ENCODE data around the gene PVALEF.

PVALEF gene

GRCh38 chr17:81186203-81186602, 20.9 kb downstream of the PVALEF start:
- Histone ChIP-seq H2BK5ac (ENCODE audit: low read depth, low read length, poor library complexity, severe bottlenecking) (no peak overlapping the region), H3K4ac (ENCODE audit: low read depth in 1 of 2, low read length in 2 of 2) (no peak overlapping the region), H4K8ac (ENCODE audit: low read length) (no peak overlapping the region), H3K4me2 (ENCODE audit: low read length, poor library complexity, severe bottlenecking) (no peak overlapping the region), H3K4me1 (ENCODE audit: control insufficient read depth, insufficient read depth, low read depth, low read length) (peaks cover 12% of the 10 kb centered on the region), H2AK5ac (ENCODE audit: low read length, severe bottlenecking) (no peak overlapping the region), H3K18ac (ENCODE audit: low read depth in 1 of 2, low read length in 2 of 2) (no peak overlapping the region), H2BK15ac (ENCODE audit: low read depth, poor library complexity, severe bottlenecking) (no peak overlapping the region), H4K91ac (ENCODE audit: low read length) (no peak overlapping the region), H2BK12ac (ENCODE audit: low read length in 2 of 2) (no peak overlapping the region), H3K27me3 (ENCODE audit: control insufficient read depth in 1 of 2, insufficient read depth in 1 of 2, low read length in 2 of 2) (peaks cover 23 to 33% of the 10 kb centered on the region in 2 experiments), H3K4me3 (ENCODE audit: insufficient read depth in 1 of 2, low read depth in 1 of 2, low read length in 2 of 2) (no peak overlapping the region), H2AFZ (ENCODE audit: low read depth, low read length) (no peak overlapping the region), H3K36me3 (ENCODE audit: control insufficient read depth in 1 of 2, insufficient read depth in 2 of 2, low read depth in 1 of 2, low read length in 2 of 2) (peaks cover 0 to 30% of the 10 kb centered on the region in 2 experiments), H3K27ac (ENCODE audit: low read length, poor library complexity, severe bottlenecking) (no peak overlapping the region), H3K79me1 (replicated peaks; ENCODE audit: low read length, poor library complexity, severe bottlenecking) (no peaks in the 10 kb centered on the region), H3K14ac (ENCODE audit: low read length in 2 of 2) (no peak overlapping the region), H3K9me3 (ENCODE audit: control insufficient read depth, low read length) (no peaks in the 10 kb centered on the region), H3K9ac (ENCODE audit: low read length) (no peak overlapping the region), H2BK120ac (ENCODE audit: low read depth, low read length) (no peak overlapping the region), H3K23ac (ENCODE audit: low read length in 2 of 2) (no peak overlapping the region)
- DNase-seq, result no peak
- 78% methylated on average over 6 of the region's 7 CpGs for WGBS

DNA sequence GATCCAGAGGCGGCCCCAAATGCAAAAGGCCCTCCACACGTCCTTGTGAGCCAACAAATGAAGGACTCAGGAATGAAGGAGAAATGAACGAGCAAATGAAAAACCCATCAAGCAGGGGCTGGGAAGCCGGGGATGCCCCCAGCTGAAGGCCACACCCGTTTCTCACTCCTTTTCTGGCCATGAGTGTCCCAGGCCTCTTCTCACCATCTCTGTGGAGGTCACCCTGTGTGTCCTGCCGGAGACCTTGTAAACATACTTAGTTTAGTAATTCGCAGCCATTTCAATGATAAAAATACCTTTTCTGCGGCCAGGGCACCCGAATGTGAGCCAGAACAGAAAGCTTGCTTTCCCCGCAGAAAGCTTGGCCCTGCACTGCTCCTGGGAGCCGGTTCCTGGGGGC, 21.8 kb downstream of the PVALEF start:
- no peak overlapping the region for H3K14ac ChIP-seq (ENCODE audit: low read length in 2 of 2)
- H2BK120ac ChIP-seq (ENCODE audit: low read depth, low read length), result no peak overlapping the region
- no peak overlapping the region for H4K8ac ChIP-seq (ENCODE audit: low read length)
- no peak overlapping the region for H3K9ac ChIP-seq (ENCODE audit: low read length)
- no peak overlapping the region for H3K27ac ChIP-seq (ENCODE audit: low read length, poor library complexity, severe bottlenecking)
- H3K4me1 ChIP-seq (ENCODE audit: control insufficient read depth, insufficient read depth, low read depth, low read length), result peaks cover 12% of the 10 kb centered on the region
- H3K4ac ChIP-seq (ENCODE audit: low read depth in 1 of 2, low read length in 2 of 2), result no peak overlapping the region
- H2AFZ ChIP-seq (ENCODE audit: low read depth, low read length), result no peak overlapping the region
- H3K27me3 ChIP-seq (ENCODE audit: control insufficient read depth in 1 of 2, insufficient read depth in 1 of 2, low read length in 2 of 2), result peaks cover 23 to 33% of the 10 kb centered on the region in 2 experiments
- H3K4me2 ChIP-seq (ENCODE audit: low read length, poor library complexity, severe bottlenecking), result no peak overlapping the region
- H2BK12ac ChIP-seq (ENCODE audit: low read length in 2 of 2), result no peak overlapping the region
- no peak overlapping the region for H3K23ac ChIP-seq (ENCODE audit: low read length in 2 of 2)
- no peak overlapping the region for H2BK15ac ChIP-seq (ENCODE audit: low read depth, poor library complexity, severe bottlenecking)
- no peak overlapping the region for H2AK5ac ChIP-seq (ENCODE audit: low read length, severe bottlenecking)
- H3K79me1 ChIP-seq (replicated peaks; ENCODE audit: low read length, poor library complexity, severe bottlenecking), result no peaks in the 10 kb centered on the region
- no peak overlapping the region for H4K91ac ChIP-seq (ENCODE audit: low read length)
- DNase-seq, result no peak
- no peak overlapping the region for H3K18ac ChIP-seq (ENCODE audit: low read depth in 1 of 2, low read length in 2 of 2)
- H3K9me3 ChIP-seq (ENCODE audit: control insufficient read depth, low read length), result no peaks in the 10 kb centered on the region
- H3K36me3 ChIP-seq (ENCODE audit: control insufficient read depth in 1 of 2, insufficient read depth in 2 of 2, low read depth in 1 of 2, low read length in 2 of 2), result peaks cover 0 to 39% of the 10 kb centered on the region in 2 experiments
- H2BK5ac ChIP-seq (ENCODE audit: low read depth, low read length, poor library complexity, severe bottlenecking), result no peak overlapping the region
- no peak overlapping the region for H3K4me3 ChIP-seq (ENCODE audit: insufficient read depth in 1 of 2, low read depth in 1 of 2, low read length in 2 of 2)
- WGBS, result 94% methylated on average over 11 of the region's 11 CpGs

DNA sequence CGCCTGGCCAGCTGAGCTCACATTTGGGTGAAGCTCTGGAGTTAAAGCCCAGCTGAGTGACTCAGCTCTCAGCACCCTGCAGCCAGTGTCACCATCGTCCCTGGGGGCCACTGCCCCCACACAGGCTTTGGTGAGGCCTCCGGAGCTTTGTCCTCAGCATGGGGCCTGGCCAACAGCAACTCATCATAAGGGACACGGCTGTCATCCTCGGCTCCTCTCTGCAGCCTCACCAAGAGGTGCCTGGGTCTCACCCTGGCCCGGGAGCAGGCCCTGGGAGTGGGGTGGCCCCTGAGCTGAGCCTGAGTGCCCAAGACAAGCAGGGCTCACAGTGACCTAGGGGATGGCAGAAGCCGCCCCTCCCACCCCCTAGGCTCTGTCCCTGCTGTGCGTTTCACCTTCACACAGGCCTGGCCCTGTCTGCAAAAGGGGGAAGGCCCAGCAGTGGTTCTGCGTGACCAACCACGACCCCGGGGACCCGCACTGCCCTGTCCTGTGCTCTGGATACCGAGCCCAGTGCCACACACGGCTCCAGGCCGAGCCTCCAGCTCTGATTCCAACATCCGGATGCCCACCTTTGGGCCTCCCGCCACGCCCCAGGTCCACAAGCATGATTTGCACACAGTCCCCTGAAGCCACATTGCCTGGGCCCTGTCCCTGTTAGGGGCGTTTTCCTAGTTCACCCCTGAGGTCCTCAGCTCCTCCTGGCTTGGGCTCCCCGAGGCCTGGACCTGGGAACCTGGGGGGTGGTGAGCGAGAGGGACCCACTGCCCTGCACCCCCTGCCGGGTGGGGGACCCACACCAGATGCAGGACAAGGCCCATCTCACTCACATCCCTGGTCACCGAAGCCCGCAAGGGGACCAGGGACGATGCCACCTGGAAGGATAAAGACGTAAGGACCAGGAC, 22.5 kb downstream of the PVALEF start:
- no peaks in the 10 kb centered on the region for H3K9me3 ChIP-seq (ENCODE audit: control insufficient read depth, low read length)
- H2BK12ac ChIP-seq (ENCODE audit: low read length in 2 of 2), result no peak overlapping the region
- H2BK5ac ChIP-seq (ENCODE audit: low read depth, low read length, poor library complexity, severe bottlenecking), result no peak overlapping the region
- H3K4me3 ChIP-seq (ENCODE audit: insufficient read depth in 1 of 2, low read depth in 1 of 2, low read length in 2 of 2), result no peak overlapping the region
- no peak overlapping the region for H2BK120ac ChIP-seq (ENCODE audit: low read depth, low read length)
- H2AK5ac ChIP-seq (ENCODE audit: low read length, severe bottlenecking), result no peak overlapping the region
- no peak overlapping the region for H4K8ac ChIP-seq (ENCODE audit: low read length)
- no peak overlapping the region for H3K23ac ChIP-seq (ENCODE audit: low read length in 2 of 2)
- WGBS, result 93% methylated on average over 26 of the region's 26 CpGs
- H3K18ac ChIP-seq (ENCODE audit: low read depth in 1 of 2, low read length in 2 of 2), result no peak overlapping the region
- H3K36me3 ChIP-seq (ENCODE audit: control insufficient read depth in 1 of 2, insufficient read depth in 2 of 2, low read depth in 1 of 2, low read length in 2 of 2), result peaks cover 0 to 45% of the 10 kb centered on the region in 2 experiments
- H4K91ac ChIP-seq (ENCODE audit: low read length), result no peak overlapping the region
- peaks cover 12% of the 10 kb centered on the region for H3K4me1 ChIP-seq (ENCODE audit: control insufficient read depth, insufficient read depth, low read depth, low read length)
- no peak overlapping the region for H2BK15ac ChIP-seq (ENCODE audit: low read depth, poor library complexity, severe bottlenecking)
- H3K27me3 ChIP-seq (ENCODE audit: control insufficient read depth in 1 of 2, insufficient read depth in 1 of 2, low read length in 2 of 2), result peaks cover 23 to 29% of the 10 kb centered on the region in 2 experiments
- no peak overlapping the region for H3K27ac ChIP-seq (ENCODE audit: low read length, poor library complexity, severe bottlenecking)
- no peaks in the 10 kb centered on the region for H3K79me1 ChIP-seq (replicated peaks; ENCODE audit: low read length, poor library complexity, severe bottlenecking)
- H3K4me2 ChIP-seq (ENCODE audit: low read length, poor library complexity, severe bottlenecking), result no peak overlapping the region
- no peak overlapping the region for H3K14ac ChIP-seq (ENCODE audit: low read length in 2 of 2)
- DNase-seq, result no peak
- no peak overlapping the region for H3K4ac ChIP-seq (ENCODE audit: low read depth in 1 of 2, low read length in 2 of 2)
- no peak overlapping the region for H2AFZ ChIP-seq (ENCODE audit: low read depth, low read length)
- no peak overlapping the region for H3K9ac ChIP-seq (ENCODE audit: low read length)

DNA sequence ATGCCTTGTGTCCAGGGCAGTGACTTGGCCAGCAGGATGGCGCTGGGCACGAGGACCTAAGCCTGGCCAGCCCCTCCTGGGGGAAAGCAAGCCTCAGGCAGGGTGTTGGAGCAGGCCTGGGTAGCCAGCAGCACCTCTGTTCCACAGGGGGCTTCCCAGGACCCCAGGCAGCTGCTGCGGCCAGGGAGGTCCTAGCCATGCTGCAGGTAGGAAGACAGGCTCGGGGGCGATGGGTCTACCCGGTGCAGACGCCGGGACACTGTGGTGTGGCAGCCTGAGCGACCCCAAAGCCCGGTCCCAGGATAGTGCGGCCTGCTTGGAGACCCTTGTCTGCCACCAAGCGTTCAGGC, 23.2 kb downstream of the PVALEF start:
- 97% methylated on average over 9 of the region's 12 CpGs for WGBS
- no peak overlapping the region for H3K14ac ChIP-seq (ENCODE audit: low read length in 2 of 2)

More for the DNA sequence above, 23.2 kb downstream of the PVALEF start:
- no peak overlapping the region for H2BK15ac ChIP-seq (ENCODE audit: low read depth, poor library complexity, severe bottlenecking)
- no peak overlapping the region for H3K23ac ChIP-seq (ENCODE audit: low read length in 2 of 2)
- H4K8ac ChIP-seq (ENCODE audit: low read length), result no peak overlapping the region
- H3K4me3 ChIP-seq (ENCODE audit: insufficient read depth in 1 of 2, low read depth in 1 of 2, low read length in 2 of 2), result no peak overlapping the region
- peaks cover 0 to 51% of the 10 kb centered on the region in 2 experiments for H3K36me3 ChIP-seq (ENCODE audit: control insufficient read depth in 1 of 2, insufficient read depth in 2 of 2, low read depth in 1 of 2, low read length in 2 of 2)
- H3K4me2 ChIP-seq (ENCODE audit: low read length, poor library complexity, severe bottlenecking), result no peak overlapping the region
- peaks cover 12% of the 10 kb centered on the region for H3K4me1 ChIP-seq (ENCODE audit: control insufficient read depth, insufficient read depth, low read depth, low read length)
- H3K79me1 ChIP-seq (replicated peaks; ENCODE audit: low read length, poor library complexity, severe bottlenecking), result no peaks in the 10 kb centered on the region
- H2AK5ac ChIP-seq (ENCODE audit: low read length, severe bottlenecking), result no peak overlapping the region
- no peak for DNase-seq
- H4K91ac ChIP-seq (ENCODE audit: low read length), result no peak overlapping the region
- no peak overlapping the region for H3K27ac ChIP-seq (ENCODE audit: low read length, poor library complexity, severe bottlenecking)
- H3K4ac ChIP-seq (ENCODE audit: low read depth in 1 of 2, low read length in 2 of 2), result no peak overlapping the region
- H3K9me3 ChIP-seq (ENCODE audit: control insufficient read depth, low read length), result no peaks in the 10 kb centered on the region
- no peak overlapping the region for H2AFZ ChIP-seq (ENCODE audit: low read depth, low read length)
- no peak overlapping the region for H3K9ac ChIP-seq (ENCODE audit: low read length)
- no peak overlapping the region for H3K18ac ChIP-seq (ENCODE audit: low read depth in 1 of 2, low read length in 2 of 2)
- no peak overlapping the region for H2BK5ac ChIP-seq (ENCODE audit: low read depth, low read length, poor library complexity, severe bottlenecking)
- no peak overlapping the region for H2BK12ac ChIP-seq (ENCODE audit: low read length in 2 of 2)
- peaks cover 19 to 26% of the 10 kb centered on the region in 2 experiments for H3K27me3 ChIP-seq (ENCODE audit: control insufficient read depth in 1 of 2, insufficient read depth in 1 of 2, low read length in 2 of 2)
- no peak overlapping the region for H2BK120ac ChIP-seq (ENCODE audit: low read depth, low read length)

Data from mesenchymal stem cell (in vitro differentiated cells and primary cell).